ENCODE data around the gene SOX8. TPM values are rescaled to one million over a fixed set of nuclear protein-coding genes. Genes with fewer than 3 reads are reported as not detected.
"Not testable (repeated sequence)": the region's sequence is repeated elsewhere in the genome, so short reads cannot be mapped to it uniquely, and the experiment has no call there.

The SOX8 gene
- total RNA-seq, 1 donor from 2014 or later, result 0.96 TPM

- peaks cover 2% of the 10 kb centered on the region for H3K9me3 ChIP-seq (replicated peaks)
Measured at GRCh38 chr16:951660-952301, 29.8 kb upstream of the SOX8 start.

GRCh38 chr16:952321-952720 is 29.2 kb upstream of the SOX8 start:
- Histone ChIP-seq H3K9me3 (replicated peaks) (peaks cover 7% of the 10 kb centered on the region), H3K4me3 (no peak overlapping the region), H3K27me3 (ENCODE audit: low read depth) (no peaks in the 10 kb centered on the region), H3K36me3 (peaks cover 24% of the 10 kb centered on the region), H3K4me1 (no peaks in the 10 kb centered on the region), H3K27ac (replicated peaks) (no peak overlapping the region)
- TF ChIP-seq, protein P1, sequence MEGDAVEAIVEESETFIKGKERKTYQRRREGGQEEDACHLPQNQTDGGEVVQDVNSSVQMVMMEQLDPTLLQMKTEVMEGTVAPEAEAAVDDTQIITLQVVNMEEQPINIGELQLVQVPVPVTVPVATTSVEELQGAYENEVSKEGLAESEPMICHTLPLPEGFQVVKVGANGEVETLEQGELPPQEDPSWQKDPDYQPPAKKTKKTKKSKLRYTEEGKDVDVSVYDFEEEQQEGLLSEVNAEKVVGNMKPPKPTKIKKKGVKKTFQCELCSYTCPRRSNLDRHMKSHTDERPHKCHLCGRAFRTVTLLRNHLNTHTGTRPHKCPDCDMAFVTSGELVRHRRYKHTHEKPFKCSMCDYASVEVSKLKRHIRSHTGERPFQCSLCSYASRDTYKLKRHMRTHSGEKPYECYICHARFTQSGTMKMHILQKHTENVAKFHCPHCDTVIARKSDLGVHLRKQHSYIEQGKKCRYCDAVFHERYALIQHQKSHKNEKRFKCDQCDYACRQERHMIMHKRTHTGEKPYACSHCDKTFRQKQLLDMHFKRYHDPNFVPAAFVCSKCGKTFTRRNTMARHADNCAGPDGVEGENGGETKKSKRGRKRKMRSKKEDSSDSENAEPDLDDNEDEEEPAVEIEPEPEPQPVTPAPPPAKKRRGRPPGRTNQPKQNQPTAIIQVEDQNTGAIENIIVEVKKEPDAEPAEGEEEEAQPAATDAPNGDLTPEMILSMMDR (IDR thresholded peaks at IDR 0.05; ENCODE audit: borderline replicate concordance), result no peak
- intact Hi-C loops (cut with micrococcal nuclease), result no loop called here
- DNase-seq, result no peak

More at GRCh38 chr16:951660-952301, 29.8 kb upstream of the SOX8 start:
- H3K36me3 ChIP-seq, result peaks cover 27% of the 10 kb centered on the region
- no peak overlapping the region for H3K4me3 ChIP-seq
- H3K27ac ChIP-seq (replicated peaks), result no peak overlapping the region
- intact Hi-C loops (cut with micrococcal nuclease), result no loop called here
- H3K4me1 ChIP-seq, result no peaks in the 10 kb centered on the region
- TF ChIP-seq, protein P1 (IDR thresholded peaks at IDR 0.05; ENCODE audit: borderline replicate concordance), result no peak
- DNase-seq, result no peak
- H3K27me3 ChIP-seq (ENCODE audit: low read depth), result no peaks in the 10 kb centered on the region

DNA sequence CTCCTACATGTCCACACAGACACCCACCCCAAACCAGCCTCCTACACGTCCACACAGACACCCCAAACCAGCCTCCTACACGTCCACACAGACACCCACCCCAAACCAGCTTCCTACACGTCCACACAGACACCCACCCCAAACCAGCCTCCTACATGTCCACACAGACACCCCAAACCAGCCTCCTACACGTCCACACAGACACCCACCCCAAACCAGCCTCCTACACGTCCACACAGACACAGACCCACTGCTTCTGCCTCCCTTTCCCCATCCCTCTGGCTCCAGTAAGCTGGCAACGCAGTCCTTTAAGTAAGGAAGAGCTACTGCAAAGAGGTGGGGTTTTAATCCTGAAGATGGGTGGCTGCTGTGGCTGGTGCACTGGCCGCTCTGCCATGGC is 27.8 kb upstream of the SOX8 start:
- intact Hi-C loops (cut with micrococcal nuclease); H3K4me1 ChIP-seq; H3K4me3 ChIP-seq; H3K27ac ChIP-seq (replicated peaks); H3K27me3 ChIP-seq (ENCODE audit: low read depth); DNase-seq: not testable (repeated sequence)
- peaks cover 12% of the 10 kb centered on the region for H3K9me3 ChIP-seq (replicated peaks)
- H3K36me3 ChIP-seq, result peaks cover 21% of the 10 kb centered on the region

GRCh38 chr16:955766-956165 is 25.8 kb upstream of the SOX8 start:
- DNase-seq; H3K4me1 ChIP-seq; H3K27me3 ChIP-seq (ENCODE audit: low read depth); H3K4me3 ChIP-seq; intact Hi-C loops (cut with micrococcal nuclease); H3K27ac ChIP-seq (replicated peaks): not testable (repeated sequence)
- H3K9me3 ChIP-seq (replicated peaks), result peaks cover 12% of the 10 kb centered on the region
- H3K36me3 ChIP-seq, result peaks cover 21% of the 10 kb centered on the region

DNA sequence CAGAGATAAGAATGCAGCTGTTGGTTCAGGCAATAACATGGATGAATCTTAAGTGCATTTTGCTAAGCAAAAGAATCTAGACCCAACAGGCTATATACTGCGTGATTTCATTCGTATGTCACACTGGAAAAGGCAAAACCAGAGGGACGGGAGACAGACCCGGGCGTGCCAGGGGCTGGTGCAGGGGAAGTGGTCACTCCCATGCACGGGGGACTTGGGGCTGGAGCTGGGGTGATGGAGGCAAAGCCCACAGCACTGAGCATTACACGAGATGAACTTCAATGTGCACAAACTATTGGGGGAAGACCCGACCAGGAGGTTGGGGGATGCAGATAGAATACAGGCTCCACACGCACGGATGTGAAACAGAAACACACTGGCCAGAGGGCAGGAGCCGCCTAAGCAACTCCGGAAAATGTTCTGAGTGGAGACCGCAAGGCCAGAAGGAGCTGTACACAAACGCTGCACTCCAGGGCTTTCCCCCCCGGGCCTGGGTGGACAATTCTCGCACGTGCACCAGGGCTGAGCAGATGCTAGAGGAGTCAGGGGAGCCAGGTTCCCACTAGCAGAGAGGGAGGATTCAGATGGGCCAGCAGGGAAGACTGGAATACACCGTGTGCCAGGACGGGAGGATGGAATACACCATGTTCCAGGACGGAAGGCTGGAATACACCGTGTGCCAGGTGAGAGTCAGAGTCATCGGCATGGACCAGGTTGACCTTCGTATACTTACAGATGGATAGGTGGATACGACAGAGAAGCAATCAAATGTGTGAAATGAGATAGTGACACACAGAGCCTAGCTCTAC is 22.1 kb upstream of the SOX8 start:
- peaks cover 2% of the 10 kb centered on the region for H3K36me3 ChIP-seq
- H3K27ac ChIP-seq (replicated peaks), result no peak overlapping the region
- H3K4me1 ChIP-seq, result peaks cover 12% of the 10 kb centered on the region
- intact Hi-C loops (cut with micrococcal nuclease), result no loop called here
- no peaks in the 10 kb centered on the region for H3K27me3 ChIP-seq (ENCODE audit: low read depth)
- TF ChIP-seq, protein P1 (IDR thresholded peaks at IDR 0.05; ENCODE audit: borderline replicate concordance), result no peak
- no peak for DNase-seq
- no peak overlapping the region for H3K4me3 ChIP-seq
- H3K9me3 ChIP-seq (replicated peaks), result peaks cover 12% of the 10 kb centered on the region

DNA sequence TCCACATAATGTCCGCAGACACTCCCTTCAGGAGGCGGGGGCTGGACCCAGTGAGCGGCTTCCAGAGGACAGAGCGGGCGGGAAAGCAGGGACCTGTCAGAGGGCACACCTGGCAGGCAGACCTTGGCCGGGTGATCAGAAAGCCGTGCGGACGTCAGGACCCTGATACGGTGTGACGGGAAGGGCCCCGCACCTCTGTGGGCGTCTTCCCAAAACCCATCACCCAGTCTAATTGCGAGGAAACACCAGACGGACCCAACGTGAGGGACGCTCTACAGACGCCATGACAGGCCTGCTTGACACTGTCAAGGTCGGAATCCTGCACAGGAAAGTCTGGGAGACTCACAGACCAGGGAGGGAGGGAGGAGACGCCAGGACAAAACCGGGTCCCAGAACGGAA is 19.2 kb upstream of the SOX8 start:
- peaks cover 5% of the 10 kb centered on the region for H3K9me3 ChIP-seq (replicated peaks)
- TF ChIP-seq, protein P1 (IDR thresholded peaks at IDR 0.05; ENCODE audit: borderline replicate concordance), result no peak
- no peak for DNase-seq
- H3K4me1 ChIP-seq, result peaks cover 12% of the 10 kb centered on the region
- intact Hi-C loops (cut with micrococcal nuclease), result no loop called here
- no peak overlapping the region for H3K4me3 ChIP-seq
- H3K27me3 ChIP-seq (ENCODE audit: low read depth), result no peaks in the 10 kb centered on the region
- H3K36me3 ChIP-seq, result peaks cover 22% of the 10 kb centered on the region
- no peak overlapping the region for H3K27ac ChIP-seq (replicated peaks)

All from left ventricle myocardium inferior (tissue), 1 donor.